Activated CD4-positive, CD25-positive, alpha-beta regulatory T cell treated with anti-CD3 and anti-CD28 coated beads, Interleukin-2, amount 50 U/mL, for 72 hours (primary cell): ENCODE measurements around the gene SAMD1.
"Not testable (repeated sequence)": the region's sequence is repeated elsewhere in the genome, so short reads cannot be mapped to it uniquely, and the experiment has no call there.

ENCODE experiments used
- DNase-seq: peaks from one replicate; pipeline ENCODE4 v3.0.0; 2021

Gene SAMD1

GRCh38 chr19:14058182-14059092, 32.1 kb downstream of the SAMD1 start:
- no peak for DNase-seq

- DNase-seq: no peak
These were observed 33.7 kb downstream of the SAMD1 start for GRCh38 chr19:14056741-14057356.

DNA sequence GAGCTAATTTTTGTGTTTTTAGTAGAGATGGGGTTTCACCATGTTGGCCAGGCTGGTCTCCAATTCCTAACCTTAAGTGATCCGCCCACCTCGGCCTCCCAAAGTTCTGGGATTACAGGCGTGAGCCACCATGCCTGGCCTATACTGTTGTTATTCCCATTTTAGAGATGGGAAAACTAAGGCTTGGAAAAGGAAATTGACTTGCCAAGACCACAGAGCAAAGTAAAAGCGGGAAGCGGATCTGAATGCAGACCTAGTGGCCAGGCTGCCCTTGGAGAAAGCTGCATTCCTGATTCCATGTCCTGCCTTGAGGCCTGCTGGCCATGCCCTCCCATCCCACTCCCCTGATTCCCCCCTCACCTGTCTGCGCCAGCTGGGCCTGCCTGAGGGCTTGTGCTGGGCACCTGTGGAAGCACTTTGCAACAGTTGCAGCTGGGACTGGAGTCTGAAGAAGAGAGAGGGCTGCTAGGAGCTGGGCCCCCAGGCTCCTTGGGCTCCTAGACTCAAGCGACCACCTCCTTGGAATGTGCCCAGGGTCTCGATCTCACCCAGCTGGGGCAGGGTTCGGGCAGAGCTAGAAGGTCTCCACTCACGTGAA, 34.4 kb downstream of the SAMD1 start:
- DNase-seq: no peak

DNA sequence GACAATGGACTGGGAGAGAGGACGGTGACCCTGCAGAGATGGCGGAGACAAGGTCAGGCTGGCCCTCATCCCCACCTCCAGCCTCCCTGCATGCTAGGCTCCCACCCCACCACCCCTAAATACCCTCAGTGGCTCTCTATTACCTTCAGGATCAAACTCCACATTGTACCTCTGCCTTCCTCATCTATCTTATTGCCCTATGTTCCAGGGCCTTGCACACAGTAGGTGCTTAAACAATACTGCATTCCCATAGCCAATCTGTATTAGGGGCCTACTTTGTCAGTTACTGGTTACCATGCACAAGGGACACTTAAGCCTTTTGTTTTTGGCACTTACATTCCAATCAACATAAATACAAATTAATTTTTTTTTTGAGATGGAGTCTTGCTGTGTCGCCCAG, 35.2 kb downstream of the SAMD1 start:
- DNase-seq: no peak

DNA sequence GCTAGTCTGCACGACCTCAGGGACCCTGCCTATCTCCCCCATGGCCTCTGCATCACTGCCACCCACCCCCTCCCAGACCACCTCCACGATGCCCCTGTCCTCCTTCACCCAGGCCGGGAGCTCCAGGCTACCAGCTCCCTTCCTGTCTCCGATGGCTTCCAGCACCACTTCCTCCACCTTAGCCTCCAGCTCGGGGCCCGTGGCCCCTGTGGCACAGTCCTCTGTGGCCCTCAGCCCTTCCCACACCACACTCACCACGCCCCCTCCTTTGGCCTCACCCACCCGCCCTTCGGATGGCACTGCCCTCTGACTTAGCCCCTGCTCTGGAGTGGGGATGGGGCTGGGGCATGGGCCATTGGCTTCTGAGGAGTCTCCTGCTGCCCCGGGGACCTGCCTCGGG, 35.8 kb downstream of the SAMD1 start:
- DNase-seq: no peak

DNA sequence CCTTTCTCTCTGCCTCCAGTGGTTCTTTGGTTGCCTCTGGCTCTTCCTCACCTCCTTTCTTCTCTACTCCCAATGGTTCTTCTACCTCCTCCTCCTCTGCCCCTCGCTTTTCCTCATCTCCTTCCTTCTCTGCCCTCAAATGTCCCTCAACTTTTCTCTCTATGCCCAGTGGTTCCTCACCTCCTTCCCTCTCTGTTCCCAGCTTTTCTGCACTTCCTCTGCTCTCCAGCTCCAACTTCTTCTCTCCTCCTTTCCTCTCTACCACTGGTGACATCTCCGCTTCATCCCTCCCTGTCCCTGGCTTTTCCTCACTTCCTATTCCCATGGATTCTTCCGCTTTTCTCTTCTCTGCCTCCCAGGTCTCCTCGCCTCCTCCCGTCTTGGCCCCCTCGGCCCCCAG, 36.5 kb downstream of the SAMD1 start:
- no peak for DNase-seq

DNA sequence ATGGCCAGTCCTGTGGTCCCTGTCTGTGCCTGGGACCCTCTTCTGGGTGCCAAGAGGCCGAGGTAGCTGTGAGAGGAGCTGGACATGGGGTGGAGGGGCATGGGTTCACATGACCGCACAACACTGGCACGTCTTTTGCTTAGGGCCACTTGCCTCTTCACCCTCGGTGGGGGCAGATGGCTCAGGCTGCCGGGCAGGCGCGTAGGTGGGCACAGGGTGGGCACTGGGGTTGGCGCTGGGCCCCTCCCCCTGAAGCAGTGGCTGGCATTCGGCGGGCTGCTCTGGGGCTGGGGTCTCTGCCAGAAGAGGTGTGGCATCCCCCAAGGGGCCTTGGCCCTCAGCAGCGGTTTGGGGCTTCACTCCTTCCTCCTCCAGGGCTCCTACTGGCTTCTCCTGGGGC, 37.1 kb downstream of the SAMD1 start:
- DNase-seq: no peak

DNA sequence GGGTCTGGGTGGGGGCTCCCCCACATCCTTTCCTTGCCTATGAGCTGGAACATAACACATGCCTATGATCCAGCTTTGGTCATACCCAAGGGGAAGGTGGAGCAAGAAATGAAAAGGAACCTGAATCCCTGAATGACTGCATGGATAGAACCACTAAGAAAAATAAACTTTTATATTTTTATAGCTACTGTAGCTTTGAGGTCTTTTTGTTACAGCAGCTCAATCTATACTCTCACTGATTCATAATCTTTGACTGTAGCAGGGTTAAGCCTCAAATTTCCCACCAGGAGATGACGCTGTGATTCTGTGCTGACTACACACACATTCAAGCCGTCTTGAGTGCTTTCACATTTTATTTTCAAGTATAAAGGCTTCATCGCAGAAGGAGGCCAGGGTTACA, 37.5 kb downstream of the SAMD1 start:
- DNase-seq: no peak

DNA sequence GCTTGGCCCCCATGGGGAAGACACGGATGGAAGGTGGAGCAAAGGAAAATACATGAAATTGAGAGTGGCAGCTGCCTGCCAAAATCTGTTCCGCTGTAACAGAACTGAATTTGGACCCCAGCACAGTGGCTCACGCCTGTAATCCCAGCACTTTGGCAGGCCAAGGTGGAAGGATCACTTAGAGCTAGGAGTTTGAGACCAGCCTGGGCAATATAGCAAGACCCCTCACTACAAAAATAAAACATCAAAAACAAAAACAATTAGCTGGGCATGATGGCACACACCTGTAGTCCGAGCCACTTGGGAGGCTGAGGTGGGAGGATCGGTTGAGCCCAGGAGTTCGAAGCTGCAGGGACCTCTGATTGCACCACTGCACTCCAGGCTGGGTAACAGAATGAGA, 38.1 kb downstream of the SAMD1 start:
- no peak for DNase-seq

DNA sequence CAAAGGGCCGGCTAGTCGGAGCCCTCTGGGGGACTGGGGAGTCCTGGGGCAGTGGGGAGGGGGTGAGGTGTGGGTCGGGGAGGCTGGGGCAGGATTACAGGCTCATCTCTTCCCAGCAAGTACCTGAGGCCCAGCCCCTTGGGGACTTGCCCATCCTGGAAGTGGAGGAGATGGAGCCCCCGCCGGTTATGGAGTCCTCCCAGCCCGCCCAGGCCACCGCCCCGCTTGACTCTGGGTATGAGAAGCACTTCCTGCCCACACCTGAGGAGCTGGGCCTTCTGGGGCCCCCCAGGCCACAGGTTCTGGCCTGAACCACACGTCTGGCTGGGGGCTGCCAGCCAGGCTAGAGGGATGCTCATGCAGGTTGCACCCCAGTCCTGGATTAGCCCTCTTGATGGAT, 38.6 kb downstream of the SAMD1 start:
- no peak for DNase-seq

DNA sequence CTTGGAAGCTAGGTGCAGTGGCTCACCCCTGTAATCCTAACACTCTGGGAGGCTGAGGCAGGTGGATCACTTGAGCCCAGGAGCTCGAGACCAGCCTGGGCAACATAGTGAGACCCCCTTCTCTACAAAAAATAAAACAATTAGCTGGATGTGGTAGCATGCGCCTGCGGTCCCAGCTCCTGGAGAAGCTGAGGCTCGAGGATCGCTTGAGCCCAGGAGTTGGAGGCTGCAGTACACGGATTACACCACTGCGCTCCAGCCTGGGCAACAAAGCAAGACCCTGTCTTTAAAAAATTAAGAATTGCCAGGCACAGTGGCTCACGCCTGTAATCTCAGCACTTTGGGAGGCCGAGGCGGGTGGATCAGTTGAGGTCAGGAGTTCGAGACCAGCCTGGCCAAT, 39.6 kb downstream of the SAMD1 start:
- DNase-seq: not testable (repeated sequence)

GRCh38 chr19:14050512-14050911, 40.0 kb downstream of the SAMD1 start:
- DNase-seq: no peak

DNA sequence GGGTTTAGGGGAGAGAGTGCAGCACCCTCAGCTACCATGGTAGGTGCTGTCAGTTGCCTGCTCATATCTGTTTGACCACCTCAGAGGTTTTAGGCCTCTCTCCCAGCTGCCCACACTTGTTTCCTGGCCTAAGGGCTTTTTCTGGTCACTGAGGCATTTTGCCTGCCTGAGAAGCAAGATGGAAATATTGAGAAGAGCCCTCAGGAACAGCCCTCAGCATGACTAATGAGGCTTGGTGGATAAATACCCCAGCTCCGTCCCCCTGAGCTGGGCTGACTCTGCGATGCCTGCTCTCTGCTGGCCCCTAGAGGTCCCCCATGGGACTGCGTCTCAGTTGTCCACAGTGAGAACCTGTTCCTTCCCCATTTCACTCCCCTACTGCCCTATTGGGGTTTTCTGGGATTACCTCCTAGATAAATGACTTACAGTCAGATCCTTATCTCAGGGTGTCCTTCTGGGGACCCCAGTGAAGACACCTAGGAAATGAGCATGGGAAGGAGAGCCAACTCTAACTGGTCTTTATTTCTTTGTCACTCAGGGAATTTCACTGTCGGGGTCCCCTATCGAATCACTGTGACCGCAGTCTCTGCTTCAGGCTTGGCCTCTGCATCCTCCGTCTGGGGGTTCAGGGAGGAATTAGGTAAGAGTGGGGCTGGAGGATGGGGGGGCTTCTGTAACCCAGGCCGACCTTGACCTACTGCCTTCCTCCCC, 42.0 kb downstream of the SAMD1 start:
- DNase-seq: peak; percentile 85

- DNase-seq: not testable (repeated sequence)
These were observed 42.7 kb downstream of the SAMD1 start for GRCh38 chr19:14047866-14048265.

- not testable (repeated sequence) for DNase-seq
These were observed 47.6 kb downstream of the SAMD1 start for GRCh38 chr19:14042659-14043608.

DNA sequence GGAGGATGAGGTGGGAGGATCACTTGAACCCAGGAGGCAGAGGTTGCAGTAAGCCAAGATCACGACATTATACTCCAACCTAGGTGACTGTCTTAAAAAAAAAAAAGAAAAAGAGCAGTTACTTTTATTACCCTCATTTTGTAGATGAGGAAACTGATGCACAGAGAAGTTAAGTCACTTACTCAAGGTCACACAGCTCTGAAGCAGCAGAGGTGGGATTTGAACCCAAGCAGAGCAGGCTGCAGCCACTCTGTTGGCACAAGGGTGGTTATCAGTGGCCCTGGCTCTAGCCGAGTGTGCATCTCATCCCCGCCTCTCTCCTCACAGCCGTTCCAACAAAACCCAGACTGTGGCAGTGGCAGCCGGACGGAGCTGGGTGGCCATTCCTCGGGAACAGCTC, 51.4 kb downstream of the SAMD1 start:
- no peak for DNase-seq
